Activated CD8-positive, alpha-beta memory T cell treated with anti-CD3 and anti-CD28 coated beads, Interleukin-2, amount 10 ng/mL, durations not matched to agents 7 days and 5 days (primary cell): Measurements from ENCODE around the gene PBX3. TPM values are rescaled to one million over a fixed set of nuclear protein-coding genes. Genes with fewer than 3 reads are reported as not detected.

Experiments
- ATAC-seq: fragments of 150-1000 bp; cut with Tn5 transposase; one replicate; pipeline ENCODE4 v1.10.0; 2021; ENCODE audit warnings: moderate library complexity
- CTCF ChIA-PET: fragments of 350-600 bp; sonication (Branson Sonifier 250); formaldehyde crosslinking; loops from one replicate; lab custom pipeline; 2021; ENCODE audit warnings: antibody characterized with exemption; lab: Charles Lee
- DNase-seq: peaks from one replicate; pipeline ENCODE4 v3.0.0-alpha.2; 2020
- H3K27ac Mint-ChIP-seq: one replicate; pipeline ENCODE4 v1.8.0; 2021; ENCODE audit warnings: mild to moderate bottlenecking, mixed read lengths
- H3K27me3 Mint-ChIP-seq: one replicate; pipeline ENCODE4 v1.8.0; 2021; ENCODE audit warnings: mixed read lengths
- H3K36me3 Mint-ChIP-seq: one replicate; pipeline ENCODE4 v1.8.0; 2021; ENCODE audit warnings: mild to moderate bottlenecking, mixed read lengths
- H3K4me1 Mint-ChIP-seq: one replicate; pipeline ENCODE4 v1.8.0; 2021; ENCODE audit warnings: mixed read lengths
- H3K4me3 Mint-ChIP-seq: one replicate; pipeline ENCODE4 v1.8.0; 2021; ENCODE audit warnings: mild to moderate bottlenecking, moderate library complexity, mixed read lengths
- H3K9me3 Mint-ChIP-seq: one replicate; pipeline ENCODE4 v1.8.0; 2022; ENCODE audit warnings: low read depth, mixed read lengths
- total RNA-seq, 2 experiments: library from RNA; stranded (reverse); gene quantifications; one replicate each; pipeline ENCODE4 v1.2.3, GENCODE V29; 2021

The PBX3 gene
- total RNA-seq, 2 experiments from 2014 or later = 20.2 to 20.7 TPM

- Mint-ChIP-seq H3K27me3 (no peaks in the 10 kb centered on the region), H3K27ac (no peak overlapping the region), H3K36me3 (no peaks in the 10 kb centered on the region), H3K4me1 (no peaks in the 10 kb centered on the region), H3K9me3 (no peaks in the 10 kb centered on the region), H3K4me3 (no peak overlapping the region)
- DNase-seq (no peak), ATAC-seq (no peak)
- CTCF ChIA-PET = no interaction called here
These were observed 247.1 kb downstream of the PBX3 start for GRCh38 chr9:125994066-125994943.

- CTCF ChIA-PET = no interaction called here
- no peaks in the 10 kb centered on the region for H3K9me3 Mint-ChIP-seq
- no peak for DNase-seq
- no peak overlapping the region for H3K27ac Mint-ChIP-seq
- no peak overlapping the region for H3K4me3 Mint-ChIP-seq
- no peaks in the 10 kb centered on the region for H3K27me3 Mint-ChIP-seq
- no peaks in the 10 kb centered on the region for H3K36me3 Mint-ChIP-seq
- no peaks in the 10 kb centered on the region for H3K4me1 Mint-ChIP-seq
- no peak for ATAC-seq
These were observed 247.8 kb downstream of the PBX3 start for GRCh38 chr9:125995006-125995405.

- CTCF ChIA-PET = no interaction called here
- no peak for DNase-seq
- H3K27me3 Mint-ChIP-seq = no peaks in the 10 kb centered on the region
- no peak overlapping the region for H3K27ac Mint-ChIP-seq
- no peaks in the 10 kb centered on the region for H3K4me1 Mint-ChIP-seq
- no peak for ATAC-seq
- H3K4me3 Mint-ChIP-seq = no peak overlapping the region
- H3K9me3 Mint-ChIP-seq = no peaks in the 10 kb centered on the region
- no peaks in the 10 kb centered on the region for H3K36me3 Mint-ChIP-seq
These were observed 248.5 kb downstream of the PBX3 start for GRCh38 chr9:125995706-125996105.

- H3K36me3 Mint-ChIP-seq = no peaks in the 10 kb centered on the region
- ATAC-seq (no peak), DNase-seq (no peak)
- no peak overlapping the region for H3K27ac Mint-ChIP-seq
- H3K27me3 Mint-ChIP-seq = no peaks in the 10 kb centered on the region
- CTCF ChIA-PET = no interaction called here
- no peaks in the 10 kb centered on the region for H3K4me1 Mint-ChIP-seq
- H3K9me3 Mint-ChIP-seq = no peaks in the 10 kb centered on the region
- no peak overlapping the region for H3K4me3 Mint-ChIP-seq
These were observed 249.6 kb downstream of the PBX3 start for GRCh38 chr9:125996791-125997190.

GRCh38 chr9:125997196-125997823 is 250.1 kb downstream of the PBX3 start:
- Mint-ChIP-seq H3K9me3 (no peaks in the 10 kb centered on the region), H3K36me3 (no peaks in the 10 kb centered on the region), H3K27ac (no peak overlapping the region), H3K27me3 (no peaks in the 10 kb centered on the region), H3K4me3 (no peak overlapping the region), H3K4me1 (no peaks in the 10 kb centered on the region)
- CTCF ChIA-PET = no interaction called here
- ATAC-seq (no peak), DNase-seq (no peak)

- H3K36me3 Mint-ChIP-seq = no peaks in the 10 kb centered on the region
- H3K4me1 Mint-ChIP-seq = no peaks in the 10 kb centered on the region
- CTCF ChIA-PET = no interaction called here
- H3K4me3 Mint-ChIP-seq = no peak overlapping the region
- DNase-seq = no peak
- no peak for ATAC-seq
- H3K9me3 Mint-ChIP-seq = no peaks in the 10 kb centered on the region
- H3K27ac Mint-ChIP-seq = no peak overlapping the region
- H3K27me3 Mint-ChIP-seq = no peaks in the 10 kb centered on the region
These were observed 251.8 kb downstream of the PBX3 start for GRCh38 chr9:125998837-125999503.

GRCh38 chr9:125999504-125999881 is 252.3 kb downstream of the PBX3 start:
- Mint-ChIP-seq H3K4me3 (no peak overlapping the region), H3K36me3 (no peaks in the 10 kb centered on the region), H3K27me3 (no peaks in the 10 kb centered on the region), H3K4me1 (no peaks in the 10 kb centered on the region), H3K27ac (no peak overlapping the region), H3K9me3 (no peaks in the 10 kb centered on the region)
- DNase-seq = no peak
- CTCF ChIA-PET = no interaction called here
- ATAC-seq = no peak

GRCh38 chr9:126000256-126000655 is 253.1 kb downstream of the PBX3 start:
- H3K36me3 Mint-ChIP-seq = no peaks in the 10 kb centered on the region
- H3K4me3 Mint-ChIP-seq = no peak overlapping the region
- no peaks in the 10 kb centered on the region for H3K9me3 Mint-ChIP-seq
- no peak overlapping the region for H3K27ac Mint-ChIP-seq
- CTCF ChIA-PET = no interaction called here
- no peaks in the 10 kb centered on the region for H3K4me1 Mint-ChIP-seq
- no peaks in the 10 kb centered on the region for H3K27me3 Mint-ChIP-seq
- DNase-seq (no peak), ATAC-seq (no peak)

- Mint-ChIP-seq H3K36me3 (no peaks in the 10 kb centered on the region), H3K4me3 (no peak overlapping the region), H3K9me3 (no peaks in the 10 kb centered on the region), H3K27ac (no peak overlapping the region), H3K27me3 (no peaks in the 10 kb centered on the region), H3K4me1 (no peaks in the 10 kb centered on the region)
- CTCF ChIA-PET = no interaction called here
- DNase-seq (no peak), ATAC-seq (no peak)
These were observed 253.8 kb downstream of the PBX3 start for GRCh38 chr9:126000731-126001580.

- Mint-ChIP-seq H3K27ac (no peak overlapping the region), H3K4me3 (no peak overlapping the region), H3K27me3 (no peaks in the 10 kb centered on the region), H3K36me3 (no peaks in the 10 kb centered on the region), H3K9me3 (no peaks in the 10 kb centered on the region), H3K4me1 (no peaks in the 10 kb centered on the region)
- no peak for ATAC-seq
- CTCF ChIA-PET = no interaction called here
- DNase-seq = no peak
These were observed 254.5 kb downstream of the PBX3 start for GRCh38 chr9:126001581-126002225.

GRCh38 chr9:126002476-126003350 is 255.5 kb downstream of the PBX3 start:
- CTCF ChIA-PET = no interaction called here
- Mint-ChIP-seq H3K27me3 (no peaks in the 10 kb centered on the region), H3K9me3 (no peaks in the 10 kb centered on the region), H3K36me3 (no peaks in the 10 kb centered on the region), H3K4me1 (no peaks in the 10 kb centered on the region), H3K27ac (no peak overlapping the region), H3K4me3 (no peak overlapping the region)
- DNase-seq = no peak
- ATAC-seq = no peak

- DNase-seq = no peak
- Mint-ChIP-seq H3K4me3 (no peak overlapping the region), H3K36me3 (peaks cover 2% of the 10 kb centered on the region), H3K27ac (no peak overlapping the region), H3K27me3 (no peaks in the 10 kb centered on the region), H3K9me3 (peaks cover 11% of the 10 kb centered on the region), H3K4me1 (no peaks in the 10 kb centered on the region)
- CTCF ChIA-PET = no interaction called here
- ATAC-seq = no peak
These were observed 261.9 kb downstream of the PBX3 start for GRCh38 chr9:126009047-126009446.
